Measurements from ENCODE around the gene PPM1N.
"Not testable (repeated sequence)": the region's sequence is repeated elsewhere in the genome, so short reads cannot be mapped to it uniquely, and the experiment has no call there.

Gene PPM1N

GRCh38 chr19:45510352-45510751 is 12.1 kb downstream of the PPM1N start:
- DNase-seq: not testable (repeated sequence)

- no peak for DNase-seq
These were observed 12.8 kb downstream of the PPM1N start for GRCh38 chr19:45511074-45511473.

- DNase-seq: no peak
These were observed 14.7 kb downstream of the PPM1N start for GRCh38 chr19:45512881-45513483.

- no peak for DNase-seq
These were observed 16.3 kb downstream of the PPM1N start for GRCh38 chr19:45514376-45515051.

GRCh38 chr19:45515081-45515624 is 16.9 kb downstream of the PPM1N start:
- DNase-seq: peak; percentile 72

- no peak for DNase-seq
These were observed 17.7 kb downstream of the PPM1N start for GRCh38 chr19:45515807-45516401.

- no peak for DNase-seq
These were observed 19.0 kb downstream of the PPM1N start for GRCh38 chr19:45517238-45517637.

GRCh38 chr19:45517641-45518468 is 19.6 kb downstream of the PPM1N start:
- DNase-seq: no peak

- no peak for DNase-seq
These were observed 20.2 kb downstream of the PPM1N start for GRCh38 chr19:45518469-45518826.

GRCh38 chr19:45522010-45522941 is 24.0 kb downstream of the PPM1N start:
- DNase-seq: no peak

- peak; percentile 89 for DNase-seq
These were observed 25.5 kb downstream of the PPM1N start for GRCh38 chr19:45523642-45524256.

GRCh38 chr19:45524575-45525129 is 26.4 kb downstream of the PPM1N start:
- DNase-seq: no peak

GRCh38 chr19:45526143-45526542 is 27.9 kb downstream of the PPM1N start:
- peak; percentile 25 for DNase-seq

- no peak for DNase-seq
These were observed 28.7 kb downstream of the PPM1N start for GRCh38 chr19:45526971-45527370.

GRCh38 chr19:45527731-45528130 is 29.5 kb downstream of the PPM1N start:
- no peak for DNase-seq

GRCh38 chr19:45528149-45528743 is 30.0 kb downstream of the PPM1N start:
- no peak for DNase-seq

- no peak for DNase-seq
These were observed 30.6 kb downstream of the PPM1N start for GRCh38 chr19:45528744-45529419.

- no peak for DNase-seq
These were observed 31.2 kb downstream of the PPM1N start for GRCh38 chr19:45529420-45529785.

GRCh38 chr19:45531349-45531748 is 33.1 kb downstream of the PPM1N start:
- no peak for DNase-seq

GRCh38 chr19:45539459-45539858 is 41.2 kb downstream of the PPM1N start:
- no peak for DNase-seq
